ENCODE data around the gene KANSL3.

Gene KANSL3

DNA sequence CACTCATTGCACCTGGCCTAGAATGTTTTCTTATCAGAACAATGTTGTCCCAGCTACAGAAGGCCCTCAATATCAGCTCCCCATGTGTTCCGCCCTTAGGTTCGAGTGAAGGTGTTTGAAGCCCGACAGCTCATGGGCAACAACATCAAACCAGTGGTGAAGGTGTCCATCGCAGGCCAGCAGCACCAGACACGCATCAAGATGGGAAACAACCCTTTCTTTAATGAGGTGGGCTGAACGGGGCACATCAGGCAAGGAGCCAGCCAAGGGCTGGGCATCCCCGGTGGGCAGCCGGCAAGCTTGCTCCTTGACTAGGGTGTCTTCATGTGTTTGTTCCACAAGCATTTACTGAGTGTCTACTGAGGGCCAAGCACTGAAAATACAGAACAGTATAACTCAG, 13.7 kb upstream of the KANSL3 start:
- no peak for DNase-seq

GRCh38 chr2:96649342-96649741, 11.2 kb upstream of the KANSL3 start:
- no peak for DNase-seq

GRCh38 chr2:96648306-96648930, 10.3 kb upstream of the KANSL3 start:
- no peak for DNase-seq

- no peak for DNase-seq
These were observed 9.6 kb upstream of the KANSL3 start for GRCh38 chr2:96647681-96648080.

DNA sequence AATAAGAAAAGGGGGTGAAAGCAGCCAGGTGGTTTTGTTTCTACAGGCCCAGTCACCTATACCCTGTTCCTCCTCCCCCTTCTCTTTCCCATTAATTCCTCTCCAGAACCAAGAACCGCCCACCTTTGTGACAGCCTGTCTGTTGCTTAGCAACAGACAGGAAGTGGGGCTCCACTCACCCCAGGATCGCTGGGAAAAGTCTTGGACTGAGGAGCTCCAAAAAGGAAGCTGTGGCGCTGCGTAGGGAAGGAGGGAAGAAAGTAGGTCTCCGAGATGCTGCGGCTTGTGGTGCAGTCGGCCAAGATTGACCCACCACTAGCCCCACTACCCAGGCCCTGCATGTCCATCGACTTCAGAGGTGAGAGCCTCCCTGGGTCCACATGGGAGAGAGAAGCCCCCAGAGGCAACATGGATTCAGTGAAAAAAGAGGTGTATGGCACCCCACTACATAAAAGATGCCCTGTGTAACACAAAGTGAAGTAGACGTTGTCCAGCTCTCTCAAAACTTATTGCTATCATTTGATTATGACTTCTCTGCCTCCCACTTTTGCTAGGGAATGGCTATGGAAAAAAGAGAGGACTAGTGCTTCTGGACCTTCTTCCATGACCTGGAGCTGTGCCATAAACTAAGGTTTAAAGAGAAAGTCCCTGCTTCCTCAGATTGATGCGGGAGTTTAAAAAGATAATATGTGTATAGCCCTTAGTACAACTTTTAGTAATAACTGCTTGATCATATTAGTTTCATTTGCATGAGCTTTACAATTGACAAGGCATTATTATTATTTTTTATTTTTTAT, 4.7 kb upstream of the KANSL3 start, which contains the start of gene FER1L5:
Gene FER1L5, plus strand, starts transcription at position 201 of the 797 bp plus-strand sequence. Its CDS starts 73 bp downstream, at position 274.
- no peak for DNase-seq

DNA sequence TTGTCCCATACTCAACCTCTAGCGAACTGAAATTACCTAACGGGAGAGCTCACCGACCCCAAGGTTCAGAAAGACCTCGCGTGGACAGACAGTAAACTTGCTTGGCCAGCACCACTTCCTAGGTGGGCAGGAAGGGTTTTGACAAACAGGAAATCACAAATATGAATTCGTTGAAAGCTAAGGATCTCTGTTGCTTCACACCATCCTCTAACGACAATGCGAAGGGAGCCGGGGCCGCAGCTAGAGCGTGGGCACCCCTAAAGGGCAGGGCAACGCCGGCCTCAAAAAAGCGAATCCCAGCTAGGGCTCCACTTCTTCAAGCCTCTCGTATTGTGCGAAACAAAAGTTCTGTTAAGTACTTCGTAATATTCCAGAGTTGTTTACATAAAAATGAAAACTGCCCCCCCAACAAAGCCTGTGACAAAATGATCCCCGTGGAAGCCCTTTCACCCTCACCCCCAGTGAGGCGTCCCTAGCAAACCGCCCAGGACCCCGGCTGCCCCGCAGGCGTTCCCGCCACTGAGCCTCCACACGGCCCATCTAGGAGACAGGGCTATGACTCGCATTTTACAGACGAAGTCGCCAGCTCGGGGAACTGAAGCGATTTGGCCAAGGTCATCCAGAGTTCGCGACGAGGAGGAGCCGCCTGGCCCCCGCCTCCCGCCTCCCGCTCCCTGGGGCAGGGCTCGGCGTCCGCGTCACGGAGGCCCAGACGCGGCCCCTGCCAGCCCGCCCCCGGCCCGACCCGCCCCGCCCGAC, 548 bp downstream of the KANSL3 start:
- peak; percentile 81 for DNase-seq

DNA sequence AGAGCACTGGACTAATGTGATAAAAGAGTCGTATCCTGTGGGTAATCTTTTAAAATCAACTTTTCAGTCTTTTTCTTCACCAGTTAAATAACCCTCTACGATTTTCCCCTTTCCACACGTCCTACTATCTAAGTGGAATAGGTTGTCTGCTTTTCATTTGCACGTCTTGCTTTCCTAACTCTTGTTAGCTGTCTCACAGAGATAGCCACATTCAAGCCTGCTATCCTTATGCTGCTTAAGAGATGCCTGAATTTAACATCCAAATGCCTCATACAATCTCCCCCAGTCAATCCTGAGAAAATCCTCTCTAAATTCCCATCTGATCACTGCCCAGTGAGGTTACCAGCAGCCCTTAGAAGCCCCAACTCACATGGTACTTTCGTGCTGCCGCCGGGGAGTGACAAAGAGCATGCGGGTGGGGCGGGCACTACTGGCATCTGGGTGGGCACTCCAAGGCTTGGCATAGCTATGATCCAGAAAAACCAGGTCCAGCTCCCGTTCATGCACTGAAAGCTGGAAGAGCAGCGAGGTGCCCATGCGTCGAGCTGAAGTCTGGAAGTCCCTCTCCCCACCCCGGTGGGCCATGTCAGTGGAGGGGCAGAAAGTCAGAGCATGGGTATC, 1.5 kb downstream of the KANSL3 start:
- no peak for DNase-seq

DNA sequence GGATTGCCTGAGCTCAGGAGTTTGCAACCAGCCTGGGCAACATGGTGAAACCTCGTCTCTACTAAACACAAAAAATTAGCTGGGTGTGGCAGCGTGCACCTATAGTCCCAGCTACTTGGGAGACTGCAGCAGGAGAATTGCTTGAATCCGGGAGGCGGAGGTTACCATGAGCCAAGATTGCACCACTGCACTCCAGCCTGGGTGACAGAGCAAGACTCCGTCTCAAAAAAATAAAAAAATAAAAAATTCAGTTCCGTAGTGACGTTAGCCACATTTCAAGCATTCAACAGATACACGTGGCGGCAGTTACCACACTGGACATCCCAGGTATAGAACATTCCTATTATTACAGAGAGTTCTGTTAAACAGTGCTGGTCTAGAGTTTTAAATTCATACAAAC, 4.5 kb downstream of the KANSL3 start:
- no peak for DNase-seq

DNA sequence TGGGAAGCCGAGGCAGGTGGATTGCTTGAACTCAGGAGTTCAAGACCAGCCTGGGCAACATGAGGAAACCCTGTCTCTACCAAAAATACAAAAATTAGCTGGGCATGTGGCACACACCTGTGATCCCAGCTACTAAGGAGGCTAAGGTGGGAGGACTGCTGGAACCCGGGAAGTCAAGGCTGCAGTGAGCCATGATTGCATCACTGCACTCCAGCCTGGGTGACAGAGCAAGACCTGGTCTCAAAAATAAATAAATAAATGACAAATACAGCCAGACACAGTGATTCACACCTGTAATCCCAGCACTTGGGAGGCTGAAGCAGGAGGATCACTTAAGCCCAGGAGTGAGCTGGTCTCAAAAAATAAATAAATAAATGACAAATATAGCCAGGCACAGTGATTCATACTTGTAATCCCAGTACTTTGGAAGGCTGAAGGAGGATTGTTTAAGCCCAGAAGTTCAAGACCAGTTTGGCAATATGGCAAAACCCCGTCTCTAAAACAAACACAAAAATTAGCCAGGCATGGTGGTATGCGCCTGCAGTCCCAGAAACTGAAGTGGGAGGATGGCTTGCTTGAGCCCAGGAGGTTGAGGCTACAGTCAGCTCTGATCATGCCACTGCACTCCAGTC, 6.2 kb downstream of the KANSL3 start:
- DNase-seq = no peak

GRCh38 chr2:96626553-96626942, 11.6 kb downstream of the KANSL3 start:
- no peak for DNase-seq

- no peak for DNase-seq
These were observed 12.2 kb downstream of the KANSL3 start for GRCh38 chr2:96625571-96626552.

DNA sequence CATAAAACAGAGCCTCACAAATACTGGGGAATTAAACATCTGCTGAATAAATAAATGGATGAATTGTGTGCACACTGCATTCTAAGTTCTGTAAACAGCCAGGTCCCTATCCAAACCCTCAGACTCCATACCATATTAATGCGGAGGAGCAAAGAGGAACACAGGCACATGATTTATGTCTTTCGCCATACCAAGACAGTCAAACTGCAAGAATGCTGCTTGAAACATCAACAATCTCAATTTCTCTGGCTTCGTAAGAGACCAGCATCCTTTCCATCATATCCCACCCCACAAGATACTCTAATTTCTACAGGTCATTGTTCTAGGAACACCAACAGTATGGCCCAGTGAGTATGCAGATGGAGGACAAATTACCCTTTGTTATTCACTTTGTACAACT, 15.0 kb downstream of the KANSL3 start:
- no peak for DNase-seq

- DNase-seq = no peak
These were observed 15.6 kb downstream of the KANSL3 start for GRCh38 chr2:96622544-96622943.

GRCh38 chr2:96618596-96619283, 19.4 kb downstream of the KANSL3 start:
- no peak for DNase-seq

DNA sequence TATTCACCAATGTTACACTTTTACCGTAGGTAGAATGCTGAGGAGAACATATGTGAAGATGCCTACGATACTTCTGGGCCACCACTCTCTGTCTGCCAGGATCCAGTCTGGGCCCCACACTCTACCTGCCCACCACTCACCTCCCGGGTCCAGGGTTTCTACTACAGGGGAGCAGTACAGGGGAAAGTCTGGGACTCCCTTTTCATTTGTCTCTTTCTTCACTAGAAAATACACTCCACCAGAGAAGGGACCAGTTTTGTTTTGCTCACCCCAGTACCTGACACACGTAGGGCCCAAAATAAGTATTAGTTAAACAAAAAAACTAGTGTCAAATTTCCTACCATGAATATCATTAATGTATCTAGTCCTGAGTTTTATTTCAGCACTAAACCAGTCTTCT, 21.1 kb downstream of the KANSL3 start:
- no peak for DNase-seq

- DNase-seq = no peak
These were observed 21.6 kb downstream of the KANSL3 start for GRCh38 chr2:96616535-96616934.

- no peak for DNase-seq
These were observed 22.0 kb downstream of the KANSL3 start for GRCh38 chr2:96616128-96616527.

GRCh38 chr2:96608469-96609455, 29.4 kb downstream of the KANSL3 start:
- DNase-seq = no peak

DNA sequence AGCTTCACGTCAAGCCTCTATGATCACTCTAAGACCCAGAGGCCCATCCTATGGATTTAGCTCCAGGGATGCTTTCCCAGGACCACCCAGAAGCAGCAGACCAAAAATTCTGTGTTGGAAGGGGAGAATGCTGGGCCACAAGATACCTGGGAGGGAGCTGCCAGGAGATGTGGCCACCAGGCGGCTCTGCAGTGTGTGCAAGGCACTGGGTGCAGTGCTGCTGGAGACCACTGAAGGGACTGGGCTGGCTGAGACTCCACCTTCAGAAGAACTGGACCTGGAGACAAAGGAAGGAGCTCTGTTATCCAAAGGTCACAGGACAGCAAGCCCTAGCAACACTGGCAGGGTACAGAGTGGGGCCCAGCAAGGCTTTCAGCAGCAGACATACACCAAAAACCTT, 34.0 kb downstream of the KANSL3 start:
- no peak for DNase-seq

Data from central memory CD4-positive, alpha-beta T cell (primary cell).